ENCODE results near the gene ITPR1.

The ITPR1 gene

DNA sequence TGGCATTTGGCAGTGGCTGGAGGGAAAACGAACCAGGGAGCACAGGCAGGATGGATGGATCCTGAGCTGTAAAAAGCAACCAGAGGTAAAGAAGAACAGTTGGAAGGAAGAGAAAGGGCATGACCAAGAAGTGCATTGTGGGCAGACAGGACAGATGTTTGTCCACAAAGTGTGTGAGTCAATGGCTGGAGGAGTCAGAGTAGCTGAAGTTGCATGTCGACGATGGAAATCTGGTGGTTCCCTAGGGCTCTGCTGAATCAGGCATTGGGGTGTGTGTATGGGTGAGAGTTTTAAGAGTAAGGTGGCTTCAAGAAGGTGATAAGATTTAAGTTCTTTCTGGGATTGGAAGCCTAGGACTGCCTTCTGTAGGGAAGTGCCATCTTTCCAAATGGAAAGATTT lies 272.1 kb downstream of the ITPR1 start:
- DNase-seq = no peak

DNA sequence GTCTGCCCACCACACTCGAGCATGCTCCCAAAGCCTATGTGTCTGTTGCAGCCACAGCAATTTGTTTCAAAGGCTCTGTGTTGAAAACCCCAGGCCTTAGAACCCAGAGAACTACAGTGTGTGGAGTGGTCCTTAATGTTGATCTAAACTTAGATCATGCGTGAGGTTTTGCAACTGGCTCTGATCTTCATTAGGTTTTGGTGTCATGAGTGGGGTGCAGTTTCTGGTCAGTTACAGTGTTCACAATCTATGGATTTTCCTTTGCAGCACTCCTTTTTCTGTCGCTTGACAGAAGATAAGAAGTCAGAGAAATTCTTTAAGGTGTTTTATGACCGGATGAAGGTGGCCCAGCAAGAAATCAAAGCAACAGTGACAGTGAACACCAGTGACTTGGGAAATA lies 273.1 kb downstream of the ITPR1 start:
- DNase-seq = no peak

DNA sequence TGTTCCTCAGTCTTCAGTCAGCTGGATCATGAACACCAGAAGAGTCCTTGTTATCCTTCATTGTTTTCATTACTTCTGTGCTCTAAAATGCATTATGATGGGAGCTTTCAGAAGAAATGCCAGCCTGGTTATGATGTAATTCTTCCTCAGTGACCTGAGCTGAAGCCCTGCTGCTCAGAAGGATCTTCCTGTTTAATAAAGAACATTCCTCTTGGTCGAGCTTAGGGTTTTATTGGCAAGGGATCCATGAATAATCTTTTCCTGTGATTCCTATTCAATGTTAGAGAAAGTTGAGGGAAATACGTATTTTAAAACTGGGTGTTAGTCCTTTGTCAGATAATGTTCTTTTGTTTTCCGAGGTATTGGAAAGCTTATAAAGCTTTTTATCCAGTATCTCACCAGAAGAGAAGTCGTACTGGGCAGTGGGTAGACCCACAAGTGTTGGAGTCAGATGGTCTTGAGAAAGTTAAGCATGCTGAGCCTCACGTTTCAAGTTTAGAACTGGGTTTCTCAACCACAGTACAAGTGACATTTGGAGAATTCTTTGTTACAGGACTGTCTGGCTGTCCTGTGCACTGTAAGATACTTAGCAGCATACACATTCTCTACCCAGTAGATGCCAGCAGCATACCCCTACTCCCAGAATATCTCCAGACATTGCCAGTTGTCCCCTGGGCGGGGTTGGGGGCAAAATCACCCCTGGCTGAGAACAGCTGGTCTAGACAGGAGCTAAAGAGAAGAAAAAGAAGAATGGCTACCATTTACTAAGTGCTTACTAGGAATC lies 273.8 kb downstream of the ITPR1 start:
- DNase-seq = no peak

DNA sequence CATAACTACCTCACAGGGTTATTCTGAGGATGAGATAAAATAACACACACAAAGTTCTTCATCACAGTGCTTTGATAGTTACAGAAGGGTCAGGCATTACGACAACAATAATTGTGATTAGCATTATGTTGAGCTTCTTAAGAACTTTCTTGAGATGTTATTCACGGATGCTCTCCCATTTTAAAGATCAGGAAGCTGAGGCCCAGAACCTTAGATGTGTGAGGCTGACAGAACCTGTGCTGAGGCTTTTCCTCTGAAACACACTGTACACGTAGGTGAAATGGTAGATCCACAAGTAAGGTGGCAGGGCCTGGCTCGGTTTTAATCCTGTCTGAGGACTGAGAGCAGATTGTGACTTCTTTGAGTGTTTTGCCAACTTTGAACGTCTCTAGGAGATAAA lies 274.9 kb downstream of the ITPR1 start:
- no peak for DNase-seq

DNA sequence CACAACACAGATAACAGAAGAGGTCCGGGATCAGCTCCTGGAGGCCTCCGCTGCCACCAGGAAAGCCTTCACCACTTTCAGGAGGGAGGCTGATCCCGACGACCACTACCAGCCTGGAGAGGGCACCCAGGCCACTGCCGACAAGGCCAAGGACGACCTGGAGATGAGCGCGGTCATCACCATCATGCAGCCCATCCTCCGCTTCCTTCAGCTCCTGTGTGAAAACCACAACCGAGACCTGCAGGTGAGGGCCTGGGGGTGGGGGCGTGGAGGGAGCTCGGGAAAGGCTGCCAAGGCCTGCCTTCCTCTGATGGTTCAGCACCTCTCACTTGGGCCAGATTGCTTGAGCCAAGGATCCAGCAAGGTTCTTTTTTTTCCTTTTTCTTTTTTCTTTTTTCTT lies 275.4 kb downstream of the ITPR1 start:
- DNase-seq = no peak

DNA sequence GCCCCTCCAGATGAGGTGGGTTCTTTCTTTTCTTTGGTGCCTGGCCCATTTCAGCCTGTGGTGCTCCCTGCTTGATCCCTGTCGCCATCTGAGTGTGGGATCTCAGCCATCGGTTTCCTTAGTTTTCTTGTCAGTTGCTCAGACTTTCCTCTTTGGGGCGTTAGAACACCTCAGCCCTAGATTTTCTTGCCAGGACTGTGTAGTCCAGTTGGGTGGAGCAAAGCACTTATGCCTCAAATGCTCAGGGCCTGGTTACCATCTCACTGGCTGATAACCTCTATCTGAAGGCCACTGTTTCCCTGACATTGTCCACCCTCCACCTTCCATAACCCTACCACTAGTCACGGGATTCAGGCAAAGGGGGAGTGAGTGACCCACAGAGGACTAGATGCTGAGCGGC lies 277.4 kb downstream of the ITPR1 start:
- no peak for DNase-seq

DNA sequence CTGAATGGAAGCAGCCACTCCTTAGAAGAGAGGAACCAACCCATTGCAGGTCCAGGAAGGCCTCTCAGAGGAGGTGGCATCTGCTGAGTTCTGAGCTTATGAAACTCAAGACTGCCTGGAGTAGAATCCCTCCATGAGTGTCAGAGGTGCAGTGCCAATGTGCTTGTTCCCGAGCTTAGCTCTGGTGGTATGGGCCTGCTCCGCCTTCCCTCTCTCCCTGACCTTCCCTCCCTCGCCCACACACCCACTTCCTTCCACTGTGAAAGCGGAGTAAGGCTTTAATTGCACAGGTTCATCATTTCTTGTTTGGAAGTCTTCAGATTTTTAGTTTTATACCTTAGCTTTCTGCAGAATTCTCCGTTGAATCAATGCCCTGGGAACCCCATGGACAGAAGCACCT lies 278.1 kb downstream of the ITPR1 start:
- DNase-seq = no peak

DNA sequence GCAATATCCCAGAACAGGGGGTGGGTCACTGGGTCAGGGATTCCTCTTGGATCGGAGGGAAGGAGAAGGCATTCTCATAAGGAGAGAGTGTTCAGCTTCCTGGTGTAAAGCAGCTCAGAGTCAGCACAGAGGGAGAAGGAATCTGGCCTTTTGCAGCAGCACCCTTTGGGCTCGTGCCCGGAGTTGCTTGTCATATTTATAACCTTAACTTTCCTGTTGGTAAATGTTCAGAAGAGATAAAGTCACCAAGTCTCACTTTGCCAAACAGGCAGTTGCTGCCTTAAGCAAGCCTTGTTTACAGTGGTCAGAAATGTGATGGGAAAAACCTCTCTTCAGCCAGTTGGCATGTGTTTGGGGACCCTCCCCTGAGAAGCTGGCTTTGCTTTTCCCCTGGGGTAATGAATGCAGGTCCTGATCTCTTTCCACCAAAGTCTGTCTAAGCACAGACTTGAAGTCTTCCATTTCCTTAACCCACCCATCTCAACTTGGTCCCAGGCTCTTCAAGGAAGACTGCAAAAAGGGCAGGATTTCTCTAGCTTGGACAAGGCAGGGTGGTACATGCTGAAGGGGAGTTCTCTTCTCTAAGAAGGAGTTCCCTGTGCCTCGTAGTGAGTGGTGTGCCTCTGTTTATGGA lies 279.1 kb downstream of the ITPR1 start:
- DNase-seq = no peak

DNA sequence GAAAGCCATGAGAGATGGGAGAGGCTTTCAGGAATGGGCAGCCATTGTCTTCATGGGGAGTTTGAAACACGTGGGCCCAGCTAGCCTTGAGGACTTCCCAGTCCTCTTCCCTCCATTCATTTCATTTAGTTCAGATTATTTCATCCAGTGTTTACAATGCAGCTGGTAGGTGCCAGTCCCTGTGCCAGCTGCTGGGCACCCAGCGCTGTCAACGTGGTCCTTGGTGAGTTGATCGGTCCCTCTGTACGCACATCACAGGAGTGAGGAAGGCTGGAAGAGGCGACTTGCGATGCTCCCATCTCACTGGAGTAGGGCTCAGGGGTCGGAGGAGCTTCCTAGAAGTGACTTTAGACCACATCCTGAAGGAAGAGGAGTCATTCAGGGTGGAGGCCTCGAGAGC lies 279.7 kb downstream of the ITPR1 start:
- DNase-seq = no peak

DNA sequence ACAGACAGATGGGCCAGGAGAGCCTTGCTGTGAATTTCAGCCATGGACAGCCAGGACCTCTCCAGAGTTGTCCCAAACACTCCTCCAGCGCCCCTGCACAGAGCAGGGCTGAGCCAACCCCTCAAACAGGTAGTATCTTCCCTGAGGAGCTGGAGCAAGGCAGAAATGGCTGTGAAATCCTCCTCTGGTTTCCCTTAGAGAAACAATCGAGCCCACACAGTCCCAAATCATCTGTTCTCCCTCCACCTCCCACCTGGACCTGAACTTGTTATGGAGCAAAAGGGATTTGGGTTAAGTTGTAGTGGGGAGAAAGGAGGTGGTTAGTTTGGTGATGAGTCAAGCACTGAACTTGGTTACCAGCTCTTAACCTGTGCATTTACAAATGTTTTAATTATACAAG lies 280.4 kb downstream of the ITPR1 start:
- no peak for DNase-seq

DNA sequence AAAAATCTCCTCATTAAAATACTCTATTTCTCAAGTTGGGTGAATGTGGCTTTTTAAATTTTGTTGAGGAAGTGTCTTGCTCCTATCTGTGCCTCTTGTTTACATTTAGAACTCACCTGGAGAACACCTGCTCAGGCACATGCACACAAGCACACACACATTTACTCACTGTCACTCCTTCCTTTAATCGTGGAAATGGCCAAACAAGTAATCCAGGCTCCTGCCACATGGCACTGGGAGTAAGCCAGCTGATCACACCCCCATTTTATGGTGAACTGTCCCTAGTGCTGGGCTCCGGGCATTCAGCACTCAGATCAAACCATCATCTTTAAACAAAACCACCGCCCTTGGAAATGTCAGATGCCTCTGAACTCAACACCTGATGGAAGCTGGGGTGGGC lies 281.4 kb downstream of the ITPR1 start:
- DNase-seq = no peak

DNA sequence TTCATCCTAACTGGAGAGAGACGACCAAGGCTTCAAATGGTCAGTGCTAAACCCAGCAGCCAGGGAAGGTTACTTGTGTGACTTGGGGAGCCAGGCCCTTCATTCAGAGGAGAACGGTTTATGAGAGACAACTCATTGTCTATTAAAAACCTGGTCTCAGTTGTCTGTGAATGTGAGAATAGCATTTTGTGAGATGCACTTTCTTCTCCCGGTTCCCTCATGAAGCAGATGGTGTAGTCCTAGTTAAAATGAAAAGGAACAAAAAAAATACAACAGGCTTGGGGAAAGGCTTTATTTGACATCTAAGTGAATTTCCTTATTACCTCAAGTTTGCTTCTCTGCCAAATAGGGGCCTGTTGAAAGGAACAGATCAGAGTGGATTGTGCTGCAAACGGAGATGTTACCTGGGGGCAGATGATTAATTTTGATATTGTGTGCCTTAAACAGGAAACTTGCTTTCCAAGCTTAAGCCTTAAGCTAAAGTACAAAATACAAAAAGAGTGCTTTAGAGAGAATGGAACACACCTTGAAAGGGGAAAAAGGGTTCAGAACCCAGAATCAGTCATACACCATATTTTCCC lies 283.3 kb downstream of the ITPR1 start:
- no peak for DNase-seq

DNA sequence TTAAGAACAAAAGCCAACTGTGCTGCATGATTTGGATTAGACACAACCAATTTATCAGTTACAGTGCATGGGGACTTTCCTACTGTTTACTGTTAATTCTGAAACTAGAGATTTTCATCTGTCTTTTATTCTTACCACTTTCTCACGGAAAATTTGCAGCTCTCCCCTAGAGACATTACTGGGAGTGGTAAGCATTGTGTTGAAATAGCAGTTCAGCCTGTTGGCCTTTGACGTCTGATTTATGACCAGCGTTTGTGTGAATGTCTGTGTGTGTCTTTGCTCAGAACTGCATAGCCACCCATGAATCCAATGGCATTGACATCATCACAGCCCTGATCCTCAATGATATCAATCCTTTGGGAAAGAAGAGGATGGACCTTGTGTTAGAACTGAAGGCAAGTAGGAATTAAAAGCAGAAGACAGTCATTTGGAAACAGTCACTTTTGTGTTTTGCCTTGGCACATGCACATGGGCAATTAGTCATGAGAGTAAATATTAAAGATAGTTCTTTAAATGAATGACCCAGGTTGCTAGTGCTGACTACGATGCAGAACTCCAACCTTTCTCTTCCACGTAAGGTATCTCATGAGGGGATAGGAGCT lies 283.9 kb downstream of the ITPR1 start:
- no peak for DNase-seq

DNA sequence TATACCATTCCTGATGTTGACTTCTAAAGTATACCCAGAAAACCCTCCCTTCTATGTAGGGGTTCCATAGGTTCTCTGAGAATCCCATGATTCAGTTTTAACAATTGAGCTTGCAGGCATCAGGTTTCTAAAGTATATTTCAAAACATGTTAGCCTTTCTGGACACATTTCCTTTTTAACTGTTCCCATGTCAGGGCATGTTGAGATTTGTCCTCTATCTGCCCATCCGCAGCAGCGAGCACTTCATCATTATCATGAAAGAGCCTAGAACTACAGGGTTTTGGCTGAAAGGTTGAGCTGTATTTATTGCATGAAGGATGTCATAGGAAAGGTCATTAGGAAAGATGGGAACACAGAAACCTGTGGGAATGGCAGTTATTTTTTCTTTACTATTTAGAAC lies 285.0 kb downstream of the ITPR1 start:
- no peak for DNase-seq

DNA sequence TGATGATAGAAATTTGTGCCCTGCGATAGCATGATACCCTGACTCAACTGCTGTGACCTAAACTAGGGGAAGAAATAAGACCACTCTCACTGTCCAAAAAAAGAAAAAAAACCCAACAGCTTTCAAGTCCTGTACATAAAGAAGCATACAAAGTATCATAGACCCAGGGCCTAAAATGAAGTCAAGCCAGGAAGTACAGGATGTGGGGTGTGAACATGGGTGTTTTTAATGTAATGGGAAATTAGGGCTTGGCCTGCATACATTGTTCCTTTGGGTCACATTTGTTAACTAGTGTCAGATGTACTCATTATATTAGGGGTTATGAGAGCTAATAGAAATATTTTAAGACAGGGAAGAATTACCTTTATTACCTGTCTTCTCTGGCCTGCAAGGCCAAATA lies 285.6 kb downstream of the ITPR1 start:
- no peak for DNase-seq

DNA sequence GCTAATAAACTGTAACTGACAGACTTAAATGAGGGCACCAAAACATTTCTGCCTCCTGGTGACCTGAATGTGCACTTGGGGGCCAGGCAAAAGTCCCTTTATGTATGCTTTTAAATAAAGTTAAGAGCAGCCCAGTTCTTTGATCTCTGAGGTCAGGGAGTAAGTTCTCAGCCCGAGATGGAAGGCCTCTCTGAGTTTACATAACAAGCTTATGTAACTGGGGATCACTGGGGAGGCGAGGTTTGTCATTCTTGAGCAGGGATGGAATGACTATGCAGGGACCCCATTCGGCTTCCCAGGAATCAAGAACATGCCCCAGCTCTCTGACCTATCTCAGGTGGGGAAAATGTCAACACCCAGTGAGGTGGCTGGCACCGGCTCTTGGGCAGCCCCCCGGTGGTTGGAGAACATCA lies 287.4 kb downstream of the ITPR1 start:
- no peak for DNase-seq

DNA sequence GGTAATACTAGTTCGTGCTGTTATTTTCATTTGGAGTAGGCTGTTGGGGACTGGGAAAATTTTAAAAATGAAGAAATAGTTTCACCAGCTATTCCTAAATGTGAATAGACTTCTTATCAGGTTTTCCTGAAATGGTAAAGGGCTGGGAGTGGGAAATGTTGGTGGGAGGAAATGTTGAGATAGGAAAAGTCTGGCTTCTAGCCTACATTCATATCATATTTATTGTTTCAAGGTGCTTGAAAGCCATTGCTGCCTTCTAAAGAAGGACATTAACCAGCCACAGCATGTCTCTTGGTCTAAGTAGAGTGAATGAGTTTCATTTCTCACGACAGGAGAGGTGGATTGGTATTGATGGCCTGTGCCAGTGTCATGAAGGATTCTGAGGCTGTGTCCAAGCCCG lies 288.9 kb downstream of the ITPR1 start:
- no peak for DNase-seq

DNA sequence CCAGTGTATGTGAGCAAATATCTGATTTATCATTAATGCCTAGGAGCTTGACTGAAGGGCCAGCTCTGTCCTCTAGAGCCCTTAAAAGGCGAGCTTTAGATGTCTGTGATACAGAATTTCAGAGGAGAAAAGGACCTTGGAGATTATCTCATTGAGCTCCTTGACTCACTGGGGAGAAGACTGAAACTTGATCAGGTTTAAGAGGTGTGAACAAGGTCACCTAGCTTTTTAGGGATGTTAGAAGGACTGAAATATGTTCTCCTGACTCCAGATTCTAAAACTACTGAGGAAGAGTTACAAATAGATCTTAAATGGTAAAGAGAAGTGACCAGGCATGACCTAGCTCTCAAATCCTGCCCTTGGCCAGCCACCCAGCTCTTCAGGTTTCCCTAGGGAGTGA lies 292.4 kb downstream of the ITPR1 start:
- DNase-seq = no peak

DNA sequence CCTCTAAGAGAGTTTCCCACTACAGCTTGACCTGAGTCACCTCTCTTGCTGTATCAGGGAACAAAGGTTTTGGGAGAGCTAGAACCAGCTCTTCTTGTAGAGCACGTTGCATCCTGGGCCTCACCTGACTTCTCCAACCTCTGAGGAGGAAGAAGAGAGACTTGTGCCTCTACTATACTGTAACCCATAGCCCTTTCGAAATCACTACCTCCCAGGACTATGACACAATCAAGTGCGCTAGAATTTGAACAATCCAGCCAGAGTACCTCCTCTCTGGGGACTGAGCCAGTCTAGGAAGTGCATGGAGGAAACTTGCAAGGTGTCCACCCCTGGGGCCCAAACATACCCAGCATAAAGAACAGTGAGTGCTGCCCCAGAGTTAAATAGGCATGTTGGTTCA lies 293.3 kb downstream of the ITPR1 start:
- no peak for DNase-seq

DNA sequence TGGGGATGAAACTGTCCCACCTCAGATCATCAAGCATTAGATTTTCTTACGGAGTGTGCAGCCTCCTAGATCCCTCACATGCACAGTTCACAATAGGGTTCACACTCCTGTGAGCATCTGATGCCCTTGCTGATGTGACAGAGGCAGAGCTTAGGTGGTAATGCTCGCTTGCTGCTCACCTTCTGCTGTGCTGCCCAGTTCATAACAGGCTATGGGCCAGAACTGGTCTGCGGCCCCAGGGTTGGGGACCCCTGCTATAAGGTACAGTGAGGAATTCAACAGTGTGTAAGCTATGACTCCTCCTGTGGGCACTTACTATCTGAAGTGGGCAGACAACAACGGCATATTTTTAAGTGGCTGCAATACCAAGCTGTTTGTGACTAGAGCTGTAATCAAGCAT lies 298.2 kb downstream of the ITPR1 start:
- no peak for DNase-seq

DNA sequence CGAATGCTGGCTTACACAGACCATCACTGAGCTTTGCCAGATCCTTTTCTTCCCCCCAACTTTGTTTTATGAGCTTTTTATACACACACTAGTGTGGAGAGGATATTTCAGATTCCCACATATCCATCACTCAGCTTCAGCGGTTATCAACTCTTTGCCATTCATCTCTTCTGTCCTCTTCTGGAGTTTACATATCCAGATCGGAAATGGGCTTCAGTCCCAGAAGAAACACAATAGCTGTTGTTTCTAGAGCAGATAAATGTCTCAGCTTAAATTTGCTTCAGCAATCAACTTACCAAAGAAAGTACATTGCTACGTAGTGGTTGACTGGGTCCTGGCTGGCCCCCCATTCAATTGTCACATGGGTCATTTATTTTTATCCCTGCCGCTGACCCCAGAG lies 300.2 kb downstream of the ITPR1 start:
- DNase-seq = no peak

DNA sequence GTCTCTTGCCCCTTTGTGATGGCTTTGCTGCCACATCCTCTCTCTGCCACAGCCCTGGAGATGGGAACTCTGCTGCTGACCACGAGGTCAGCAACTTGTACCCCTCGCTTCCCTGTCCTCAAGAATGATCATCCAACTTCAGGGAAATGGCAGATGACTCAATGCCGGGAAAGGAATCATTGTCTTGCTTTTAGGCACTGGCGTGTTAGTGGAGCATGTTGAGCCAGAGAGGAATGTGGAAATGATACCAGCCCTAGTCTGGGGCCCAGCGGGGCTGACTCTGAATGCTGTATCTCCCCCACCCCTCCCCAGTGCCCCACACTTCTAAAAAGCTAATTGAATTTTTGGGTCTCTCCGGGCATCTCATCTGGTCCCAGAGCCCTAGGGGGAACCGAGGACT lies 301.2 kb downstream of the ITPR1 start:
- no peak for DNase-seq

DNA sequence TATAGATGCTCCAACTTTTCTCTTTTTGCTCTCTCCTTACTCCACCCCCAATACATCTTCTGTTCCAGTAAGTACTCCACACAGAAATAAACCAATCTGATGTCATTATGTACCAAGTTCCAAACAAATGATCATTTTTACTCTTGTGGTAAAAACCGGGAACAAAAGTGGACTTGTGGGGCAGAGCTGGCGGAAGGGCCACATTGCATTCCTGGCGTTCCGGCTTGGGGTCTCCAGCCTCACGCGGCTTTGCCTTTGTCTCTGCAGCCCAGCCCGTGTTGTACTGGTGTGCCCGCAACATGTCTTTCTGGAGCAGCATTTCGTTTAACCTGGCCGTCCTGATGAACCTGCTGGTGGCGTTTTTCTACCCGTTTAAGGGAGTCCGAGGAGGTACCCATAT lies 301.6 kb downstream of the ITPR1 start:
- DNase-seq = no peak

DNA sequence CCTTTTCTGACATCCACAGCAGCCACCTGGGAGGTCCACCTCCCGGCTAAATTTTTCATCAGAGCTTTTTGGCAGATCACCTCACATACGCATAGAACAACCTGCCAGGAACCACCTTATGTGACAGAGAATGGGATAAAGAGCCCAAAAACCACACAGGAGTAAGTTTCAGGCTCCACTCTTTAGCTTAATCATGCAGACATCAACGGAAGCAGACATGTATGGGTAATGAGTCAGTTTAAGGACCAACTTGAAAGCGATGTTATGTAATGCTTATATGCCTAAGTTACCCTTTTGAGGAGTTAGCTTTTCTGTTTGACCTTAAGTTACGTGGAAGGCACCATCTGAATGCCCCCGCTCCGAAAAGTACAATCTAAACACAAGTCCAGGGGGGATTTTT lies 302.8 kb downstream of the ITPR1 start:
- no peak for DNase-seq
